ENCODE results near the gene DEFB132.

GRCh38 chr20:237489-237888 is 20.0 kb upstream of the DEFB132 start:
- TF ChIP-seq POLR2A (IDR thresholded peaks at IDR 0.05; ENCODE audit: low read length) = no peak
- no peak for TF ChIP-seq GATA1 (IDR thresholded peaks at IDR 0.05; ENCODE audit: low read depth, low read length)
